Activated T-cell treated with anti-CD3 and anti-CD28 coated beads for 1 hour (primary cell): ENCODE data around the gene ERO1A.
"Not testable (repeated sequence)": the region's sequence is repeated elsewhere in the genome, so short reads cannot be mapped to it uniquely, and the experiment has no call there.

Experiments
- DNase-seq: peaks from one replicate; pipeline ENCODE4 v3.0.0-alpha.2; 2020; ENCODE audit warnings: low read depth

Gene ERO1A

DNA sequence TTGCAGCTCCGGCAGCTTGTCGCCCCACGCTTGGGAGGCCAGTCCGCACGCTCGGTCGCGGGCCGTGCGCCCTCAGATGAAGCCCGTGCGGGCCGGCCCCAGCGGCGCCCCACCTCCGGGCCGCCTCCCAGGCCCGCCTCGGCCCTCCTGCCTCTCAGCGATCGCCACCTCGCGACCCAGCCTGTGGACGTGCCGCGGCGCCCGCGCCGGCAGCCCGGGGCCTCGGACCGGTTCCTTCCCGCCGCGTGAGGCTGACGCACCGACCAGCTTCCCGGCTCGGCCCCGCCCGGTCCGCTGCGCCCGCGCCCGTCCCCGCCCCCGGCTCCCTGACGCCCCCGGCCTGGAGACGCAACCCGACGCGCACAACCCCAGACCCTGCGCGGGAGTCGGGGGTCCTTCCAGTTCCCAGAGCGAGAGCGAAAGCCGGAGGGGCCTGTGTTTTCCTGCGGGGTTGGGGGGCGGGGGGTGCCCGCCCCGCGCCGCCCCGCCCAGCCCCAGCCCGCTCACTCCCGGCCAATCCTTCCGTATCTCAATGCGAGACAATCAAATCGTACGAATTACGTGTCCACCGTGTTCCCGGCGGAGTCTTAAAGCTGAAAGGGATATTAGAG is at the start of gene ERO1A:
Gene ERO1A, minus strand, starts transcription at position 78 of the 611 bp plus-strand sequence. Its CDS starts 77 bp downstream, at position 1.
- DNase-seq: peak; percentile 44

DNA sequence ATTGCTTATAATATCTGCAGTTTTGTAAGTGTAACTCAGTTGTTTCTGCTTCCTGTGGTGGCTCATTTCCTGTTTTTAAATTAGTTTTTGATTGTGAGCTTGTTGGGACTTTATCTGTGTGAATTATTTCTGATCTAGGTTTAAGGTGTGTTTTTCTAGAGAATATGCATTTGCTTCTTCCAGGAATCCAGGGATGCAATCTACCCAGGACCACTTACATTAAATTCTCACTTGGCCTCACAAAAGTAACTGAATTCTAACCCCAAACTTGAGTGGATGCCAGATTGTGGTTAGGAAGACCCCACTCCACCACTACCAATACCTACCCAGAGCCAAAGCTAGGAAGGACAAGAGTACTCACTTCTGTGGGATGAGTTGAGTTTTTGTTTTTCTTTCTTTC is 46.5 kb upstream of the ERO1A start:
- DNase-seq: no peak

- no peak for DNase-seq
Observed at GRCh38 chr14:52740751-52741150, 45.4 kb upstream of the ERO1A start.

DNA sequence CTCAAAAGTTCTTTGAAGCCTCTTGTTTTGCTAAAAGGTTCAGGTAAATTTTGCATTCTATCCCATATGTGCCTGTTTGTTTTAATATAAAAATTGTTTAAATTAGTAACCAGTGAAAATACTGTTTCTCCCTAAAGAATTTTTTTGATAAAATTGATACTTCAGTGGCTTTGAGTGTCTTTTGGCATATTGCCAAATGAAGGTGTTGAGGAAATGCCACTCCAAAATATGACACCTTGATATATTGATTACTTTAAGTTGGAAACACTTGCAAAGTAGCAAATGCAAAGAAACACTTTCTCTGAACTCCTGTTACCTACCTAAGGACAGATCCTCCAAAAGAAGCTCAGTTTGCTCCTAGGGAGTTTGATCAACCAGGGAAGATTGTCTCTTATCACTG is 43.1 kb upstream of the ERO1A start:
- no peak for DNase-seq

DNA sequence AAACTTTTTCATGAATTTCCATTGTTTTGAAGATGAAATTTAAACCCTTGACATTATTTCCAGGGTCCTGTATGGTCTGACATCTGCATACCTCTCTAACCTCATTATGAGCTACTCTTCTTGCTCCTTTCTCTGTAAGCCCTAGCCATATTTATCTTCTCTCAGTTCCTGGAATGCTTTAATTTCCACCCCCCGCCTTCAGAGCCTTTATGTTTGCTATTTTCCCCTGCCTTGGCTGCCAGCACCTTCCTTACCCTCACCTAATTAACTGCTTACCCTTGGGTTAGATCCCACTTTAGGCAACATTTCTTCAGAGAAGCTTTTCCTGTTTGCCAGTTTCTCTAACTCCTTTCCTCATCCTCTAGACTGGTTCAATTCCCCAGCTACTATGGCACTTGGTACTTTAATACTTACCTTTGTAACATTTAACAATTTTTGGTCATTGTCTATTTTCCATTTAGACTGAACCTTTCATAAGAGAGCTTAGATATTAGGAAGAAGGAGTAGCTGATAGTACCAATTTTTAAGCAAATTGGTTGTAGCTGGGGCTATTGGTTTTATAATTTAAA is 40.6 kb upstream of the ERO1A start:
- no peak for DNase-seq

- no peak for DNase-seq
Observed at GRCh38 chr14:52733824-52734223, 38.5 kb upstream of the ERO1A start.

- DNase-seq: no peak
Observed at GRCh38 chr14:52730709-52731111, 35.4 kb upstream of the ERO1A start.

GRCh38 chr14:52729925-52730708 is 34.8 kb upstream of the ERO1A start, which contains the start of gene STYX:
STYX (plus strand) TSS chr14:52730166; CDS start chr14:52730475, 309 bp downstream.
- DNase-seq: peak; percentile 97

GRCh38 chr14:52729585-52729924 is 34.2 kb upstream of the ERO1A start:
- no peak for DNase-seq

GRCh38 chr14:52729035-52729434 is 33.7 kb upstream of the ERO1A start:
- DNase-seq: not testable (repeated sequence)

DNA sequence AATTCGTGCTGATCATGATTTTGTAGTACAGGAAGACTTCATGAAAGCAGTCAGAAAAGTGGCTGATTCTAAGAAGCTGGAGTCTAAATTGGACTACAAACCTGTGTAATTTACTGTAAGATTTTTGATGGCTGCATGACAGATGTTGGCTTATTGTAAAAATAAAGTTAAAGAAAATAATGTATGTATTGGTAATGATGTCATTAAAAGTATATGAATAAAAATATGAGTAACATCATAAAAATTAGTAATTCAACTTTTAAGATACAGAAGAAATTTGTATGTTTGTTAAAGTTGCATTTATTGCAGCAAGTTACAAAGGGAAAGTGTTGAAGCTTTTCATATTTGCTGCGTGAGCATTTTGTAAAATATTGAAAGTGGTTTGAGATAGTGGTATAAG is 32.2 kb upstream of the ERO1A start:
- DNase-seq: not testable (repeated sequence)

GRCh38 chr14:52724360-52724644 is 28.9 kb upstream of the ERO1A start:
- no peak for DNase-seq

- DNase-seq: no peak
Observed at GRCh38 chr14:52723514-52724359, 28.4 kb upstream of the ERO1A start.

- no peak for DNase-seq
Observed at GRCh38 chr14:52716155-52716554, 20.8 kb upstream of the ERO1A start.

DNA sequence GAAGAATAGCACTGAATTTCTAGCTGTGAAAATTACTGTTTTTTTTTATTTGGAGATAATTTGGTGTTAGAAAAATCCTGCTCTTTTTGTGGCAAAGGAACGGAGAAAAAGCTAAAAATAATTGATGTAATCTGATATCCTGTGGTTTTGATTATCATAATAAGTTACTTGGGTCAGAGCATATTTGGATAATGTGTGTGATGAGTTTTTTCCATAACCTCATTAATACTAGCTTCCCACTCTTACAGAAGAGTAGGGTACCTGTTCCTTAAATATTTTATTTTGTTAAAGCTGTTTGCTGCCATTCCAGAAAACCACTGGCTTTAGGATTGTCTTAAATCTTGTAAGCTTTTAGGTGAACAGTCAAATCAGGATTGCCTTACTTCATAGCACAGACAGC is 16.3 kb upstream of the ERO1A start:
- no peak for DNase-seq

DNA sequence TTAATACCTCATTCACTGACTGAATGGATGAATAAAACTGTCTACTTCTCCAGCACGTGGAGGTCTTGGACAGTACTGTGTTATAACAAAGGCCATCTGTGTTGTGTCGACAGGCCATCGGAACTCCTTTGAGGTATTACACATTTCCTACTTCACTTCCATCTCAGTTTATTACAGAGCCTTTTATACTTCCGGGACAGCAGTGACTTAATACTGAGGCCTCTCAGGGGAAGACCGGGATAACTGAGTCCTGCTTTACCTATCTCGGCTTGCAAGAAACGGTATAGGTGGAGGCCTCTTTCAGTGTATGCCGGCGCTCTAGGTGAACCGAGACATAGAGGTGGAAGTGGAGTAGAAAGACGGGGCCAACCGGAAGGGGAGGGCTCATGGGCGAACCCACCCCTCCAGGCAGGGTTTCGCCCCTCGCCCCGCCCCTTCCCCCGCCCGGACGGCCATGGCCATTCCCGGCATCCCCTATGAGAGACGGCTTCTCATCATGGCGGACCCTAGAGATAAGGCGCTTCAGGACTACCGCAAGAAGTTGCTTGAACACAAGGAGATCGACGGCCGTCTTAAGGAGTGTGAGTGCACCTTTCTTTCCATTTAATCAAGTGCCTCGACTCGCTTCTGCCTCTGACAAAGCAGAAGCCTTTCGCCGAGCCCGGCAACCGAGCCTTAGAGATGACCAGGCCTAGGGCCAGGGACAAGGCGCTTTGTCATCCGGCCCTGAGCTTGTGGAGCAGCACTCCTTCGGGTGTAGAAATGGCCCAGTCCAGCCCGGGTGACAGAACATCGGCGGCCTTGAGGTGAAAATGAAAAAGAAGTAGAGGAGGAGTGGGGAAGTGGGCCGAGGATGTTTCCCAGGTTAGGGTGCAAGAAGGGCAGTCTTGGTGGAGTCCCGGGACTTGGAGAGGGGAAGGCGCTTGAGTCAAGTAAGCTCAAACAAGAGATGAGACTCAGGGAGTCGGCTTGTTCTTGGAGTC is 11.7 kb upstream of the ERO1A start, which contains the start of gene PSMC6:
Gene PSMC6, plus strand, starts transcription at position 477 of the 983 bp plus-strand sequence. Its CDS starts 20 bp downstream, at position 497.
- DNase-seq: peak; percentile 97

GRCh38 chr14:52706286-52706685 is 10.9 kb upstream of the ERO1A start:
- DNase-seq: peak; percentile 14

GRCh38 chr14:52703664-52704063 is 8.3 kb upstream of the ERO1A start:
- no peak for DNase-seq

GRCh38 chr14:52703225-52703624 is 7.9 kb upstream of the ERO1A start:
- no peak for DNase-seq

GRCh38 chr14:52701223-52701622 is 5.9 kb upstream of the ERO1A start:
- no peak for DNase-seq

GRCh38 chr14:52700701-52701172 is 5.4 kb upstream of the ERO1A start:
- DNase-seq: no peak
